H9 (cell line): Measurements from ENCODE around the gene AGBL3. TPM values are rescaled to one million over a fixed set of nuclear protein-coding genes. Genes with fewer than 3 reads are reported as not detected.

ENCODE experiments used
- DNase-seq: peaks from one replicate; pipeline ENCODE4 v3.0.0-alpha.2; 2017
- H2AFZ ChIP-seq: one replicate; pipeline ENCODE4 v1.6.1; 2013; ENCODE audit warnings: mild to moderate bottlenecking, low read length, control low read depth, moderate library complexity
- H2AK5ac ChIP-seq: 2 replicates; pipeline ENCODE4 v1.6.1; 2013; ENCODE audit warnings: low read length, control low read depth, mixed read lengths; ENCODE audit not compliant: insufficient read length
- H2BK120ac ChIP-seq: one replicate; pipeline ENCODE4 v1.6.1; 2013; ENCODE audit warnings: low read depth, mild to moderate bottlenecking, low read length, control low read depth, inconsistent platforms; ENCODE audit not compliant: poor library complexity, severe bottlenecking
- H2BK12ac ChIP-seq: 2 replicates; pipeline ENCODE4 v1.6.1; 2013; ENCODE audit warnings: low read length, control low read depth, mixed read lengths, low read depth; ENCODE audit not compliant: insufficient read length
- H2BK15ac ChIP-seq: 2 replicates; pipeline ENCODE4 v1.6.1; 2013; ENCODE audit warnings: low read depth, low read length, control low read depth
- H2BK20ac ChIP-seq: one replicate; pipeline ENCODE4 v1.6.1; 2013; ENCODE audit warnings: low read depth, mild to moderate bottlenecking, low read length, control low read depth, inconsistent platforms; ENCODE audit not compliant: poor library complexity, severe bottlenecking
- H2BK5ac ChIP-seq: 2 replicates; pipeline ENCODE4 v1.6.1; 2013; ENCODE audit warnings: low read length, control low read depth, mixed read lengths; ENCODE audit not compliant: insufficient read length
- H3K14ac ChIP-seq: 2 replicates; pipeline ENCODE4 v1.6.1; 2013; ENCODE audit warnings: low read length, control low read depth; ENCODE audit not compliant: insufficient read depth
- H3K18ac ChIP-seq: 2 replicates; pipeline ENCODE4 v1.6.1; 2013; ENCODE audit warnings: low read depth, mild to moderate bottlenecking, mixed read lengths, low read length, control low read depth; ENCODE audit not compliant: insufficient read length
- H3K23ac ChIP-seq: 2 replicates; pipeline ENCODE4 v1.6.1; 2013; ENCODE audit warnings: low read length, control low read depth, mixed read lengths, low read depth; ENCODE audit not compliant: insufficient read length
- H3K23me2 ChIP-seq: 2 replicates; pipeline ENCODE4 v1.6.1; 2013; ENCODE audit warnings: low read depth, mild to moderate bottlenecking, mixed read lengths, low read length, control low read depth; ENCODE audit not compliant: insufficient read length, poor library complexity, severe bottlenecking
- H3K27ac ChIP-seq: 2 replicates; pipeline ENCODE4 v1.5.1; 2013; ENCODE audit warnings: low read length, control low read depth, mixed read lengths, low read depth; ENCODE audit not compliant: insufficient read length
- H3K27me3 ChIP-seq: 2 replicates; pipeline ENCODE4 v1.6.1; 2013; ENCODE audit warnings: low read length, control low read depth, inconsistent platforms; ENCODE audit not compliant: insufficient read depth
- H3K4ac ChIP-seq: 2 replicates; pipeline ENCODE4 v1.6.1; 2013; ENCODE audit warnings: low read depth, mild to moderate bottlenecking, control low read depth, inconsistent platforms, low read length, moderate library complexity
- H3K4me1 ChIP-seq: 2 replicates; pipeline ENCODE4 v1.6.1; 2013; ENCODE audit warnings: low read length, control low read depth, inconsistent platforms; ENCODE audit not compliant: insufficient read depth
- H3K4me2 ChIP-seq: 2 replicates; pipeline ENCODE4 v1.6.1; 2013; ENCODE audit warnings: low read length, control low read depth, mixed read lengths; ENCODE audit not compliant: insufficient read length, insufficient read depth
- H3K56ac ChIP-seq: 2 replicates; pipeline ENCODE4 v1.6.1; 2013; ENCODE audit warnings: low read depth, mild to moderate bottlenecking, mixed read lengths, low read length, control low read depth; ENCODE audit not compliant: insufficient read length
- H3K79me1 ChIP-seq: 2 replicates; pipeline ENCODE4 v1.6.1; 2013; ENCODE audit warnings: low read depth, mild to moderate bottlenecking, moderate library complexity, low read length, control low read depth, inconsistent platforms; ENCODE audit not compliant: insufficient read depth, poor library complexity, severe bottlenecking
- H3K79me2 ChIP-seq: 2 replicates; pipeline ENCODE4 v1.6.1; 2013; ENCODE audit warnings: low read length, control low read depth, inconsistent platforms; ENCODE audit not compliant: insufficient read depth
- H3K9ac ChIP-seq: 2 replicates; pipeline ENCODE4 v1.6.1; 2013; ENCODE audit warnings: low read length, control low read depth, mixed read lengths; ENCODE audit not compliant: insufficient read length; ENCODE audit errors: extremely low read depth
- H3K9me3 ChIP-seq: one replicate; pipeline ENCODE4 v1.6.1; 2013; ENCODE audit warnings: low read depth, low read length, inconsistent platforms; ENCODE audit not compliant: control insufficient read depth
- H3T11ph ChIP-seq: one replicate; pipeline ENCODE4 v1.6.1; 2013; ENCODE audit warnings: mild to moderate bottlenecking, low read length, control low read depth, inconsistent platforms
- H4K20me1 ChIP-seq: one replicate; pipeline ENCODE4 v1.6.1; 2013; ENCODE audit not compliant: control insufficient read depth, insufficient read length, insufficient read depth
- H4K5ac ChIP-seq: 2 replicates; pipeline ENCODE4 v1.6.1; 2013; ENCODE audit warnings: low read depth, mild to moderate bottlenecking, mixed read lengths, low read length, control low read depth; ENCODE audit not compliant: insufficient read length
- H4K8ac ChIP-seq: replicated peaks from 2 replicates; pipeline ENCODE4 v1.6.1; 2013; ENCODE audit warnings: low read length, control low read depth, mixed read lengths, low read depth; ENCODE audit not compliant: insufficient read length
- H4K91ac ChIP-seq: 2 replicates; pipeline ENCODE4 v1.6.1; 2013; ENCODE audit warnings: low read depth, mild to moderate bottlenecking, moderate library complexity, mixed read lengths, low read length, control low read depth; ENCODE audit not compliant: insufficient read length
- H3K27ac Mint-ChIP-seq, 3 experiments: 2 replicates in 2 of 3; 3 replicates in 1 of 3; pipeline ENCODE4 v1.8.0; 2020 to 2021; ENCODE audit warnings: mixed read lengths in 3 of 3, mild to moderate bottlenecking in 1 of 3, moderate library complexity in 1 of 3
- H3K27me3 Mint-ChIP-seq: 2 replicates; pipeline ENCODE4 v1.8.0; 2021; ENCODE audit warnings: low read depth, mild to moderate bottlenecking, moderate library complexity, mixed read lengths
- H3K36me3 Mint-ChIP-seq, 3 experiments: 2 replicates in 2 of 3; 3 replicates in 1 of 3; pipeline ENCODE4 v1.8.0; 2020 to 2021; ENCODE audit warnings: low read depth in 3 of 3, mixed read lengths in 3 of 3; ENCODE audit not compliant: insufficient read depth in 1 of 3
- H3K4me1 Mint-ChIP-seq, 2 experiments: 2 replicates each; pipeline ENCODE4 v1.8.0; 2020; ENCODE audit warnings: mixed read lengths in 2 of 2
- H3K4me3 Mint-ChIP-seq, 2 experiments: 2 replicates in 1 of 2; 3 replicates in 1 of 2; pipeline ENCODE4 v1.8.0; 2020 to 2021; ENCODE audit warnings: mild to moderate bottlenecking in 2 of 2, mixed read lengths in 2 of 2, moderate library complexity in 1 of 2
- H3K9me3 Mint-ChIP-seq, 2 experiments: 2 replicates in 1 of 2; 3 replicates in 1 of 2; pipeline ENCODE4 v1.8.0; 2020; ENCODE audit warnings: mild to moderate bottlenecking in 2 of 2, mixed read lengths in 2 of 2, moderate library complexity in 1 of 2
- CTCF ChIP-seq: fragments of 200-600 bp; sonication (generic); conservative IDR thresholded peaks from 3 replicates; pipeline ENCODE4 v1.8.0; 2021; ENCODE audit warnings: antibody characterized with exemption, mild to moderate bottlenecking
- WGBS: extraction: QIAGEN DNeasy Blood & Tissue Kit; methylation state at CpG from one replicate; pipeline ENCODE4 v1.1.7; 2013; ENCODE audit warnings: missing lambda C conversion rate, low lambda C conversion rate, mixed read lengths; ENCODE audit not compliant: insufficient read length; ENCODE audit errors: extremely low coverage; 5-methylcytosine and 5-hydroxymethylcytosine counted together
- total RNA-seq: library from RNA; stranded (reverse); gene quantifications from 2 replicates; pipeline ENCODE4 v1.2.1, GENCODE V29; 2021

Gene AGBL3
- total RNA-seq, 1 experiment from 2014 or later, result 2.4 TPM

GRCh38 chr7:134949171-134949570, 37.1 kb upstream of the AGBL3 start:
- Histone ChIP-seq H3K4me1 (no peaks in the 10 kb centered on the region), H3K79me2 (no peaks in the 10 kb centered on the region), H3K27me3 (no peaks in the 10 kb centered on the region), H3K4ac (no peak overlapping the region), H4K20me1 (no peaks in the 10 kb centered on the region), H2BK12ac (no peak overlapping the region), H3K23ac (no peak overlapping the region), H2BK15ac (no peak overlapping the region), H2BK5ac (no peak overlapping the region), H3T11ph (no peak overlapping the region), H4K8ac (no peak overlapping the region), H3K4me2 (no peak overlapping the region), H3K79me1 (no peaks in the 10 kb centered on the region), H3K14ac (no peak overlapping the region), H3K23me2 (no peaks in the 10 kb centered on the region), H3K18ac (no peak overlapping the region), H3K56ac (no peak overlapping the region), H3K27ac (no peak overlapping the region), H3K9me3 (no peaks in the 10 kb centered on the region), H4K91ac (no peak overlapping the region), H2BK120ac (no peak overlapping the region), H4K5ac (no peak overlapping the region), H2BK20ac (no peak overlapping the region), H2AK5ac (no peak overlapping the region), H3K9ac (no peak overlapping the region), H2AFZ (no peak overlapping the region)
- TF ChIP-seq CTCF, result no peak
- DNase-seq, result no peak
- H3K4me1 Mint-ChIP-seq, result no peaks in the 10 kb centered on the region
- H3K9me3 Mint-ChIP-seq, result no peaks in the 10 kb centered on the region
- no peaks in the 10 kb centered on the region for H3K27me3 Mint-ChIP-seq
- H3K27ac Mint-ChIP-seq, result no peak overlapping the region
- H3K4me3 Mint-ChIP-seq, result no peak overlapping the region
- H3K36me3 Mint-ChIP-seq, result peaks cover 26 to 72% (median 57%) of the 10 kb centered on the region in 3 experiments; a peak in 6 of 7 replicates
- no CpG with 5 or more reads among the region's 3 CpGs for WGBS
